ENCODE results near the gene ADSS1. TPM values are rescaled to one million over a fixed set of nuclear protein-coding genes. Genes with fewer than 3 reads are reported as not detected.
A peak's percentile ranks its signal among the peaks of the same experiment; 100 is the strongest.

The ADSS1 gene
- total RNA-seq, 1 donor: 4.3 TPM

DNA sequence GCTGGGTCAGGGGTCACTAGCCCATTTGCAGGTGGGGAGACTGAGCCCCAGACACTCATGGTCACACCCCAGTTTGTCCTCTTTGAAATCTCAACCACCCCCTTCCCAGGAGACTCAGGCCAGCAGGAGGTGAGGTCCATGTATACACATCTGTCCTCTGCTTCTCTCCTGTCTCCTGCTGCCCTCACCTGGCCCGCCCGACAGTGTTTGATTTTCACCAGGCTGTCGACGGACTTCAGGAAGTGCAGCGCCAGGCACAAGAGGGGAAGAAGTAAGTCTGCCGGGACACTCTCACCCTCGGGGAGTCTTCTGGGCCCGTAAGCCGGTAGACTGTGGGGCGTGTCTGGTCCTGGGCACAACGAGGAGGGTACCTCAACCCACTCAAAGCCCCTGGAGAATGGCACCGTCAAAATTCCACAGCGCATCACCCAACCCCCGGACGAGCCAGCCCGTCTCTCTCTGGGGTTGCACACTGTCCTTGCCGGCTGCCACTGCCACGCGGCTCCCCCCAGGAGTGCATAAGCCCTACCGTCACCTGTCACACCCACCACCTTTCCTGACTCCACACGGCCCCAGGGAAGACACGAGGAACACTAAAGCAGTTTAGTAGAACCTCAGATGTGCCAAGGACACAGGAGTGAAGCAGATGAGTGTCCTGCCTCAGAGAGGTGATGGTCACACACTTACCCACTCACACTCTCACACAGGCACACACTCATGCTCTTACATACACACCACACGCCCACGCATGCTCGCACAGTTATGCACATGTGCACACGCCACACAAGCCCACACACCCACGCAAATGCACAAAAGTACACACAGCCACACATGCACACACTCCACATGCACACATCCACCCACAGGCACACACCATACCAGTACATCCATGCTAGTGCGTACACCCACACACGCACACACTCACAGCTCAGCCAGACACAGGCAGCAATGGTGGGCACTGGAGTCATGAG lies 15.8 kb downstream of the ADSS1 start:
- H3K9me3 ChIP-seq (ENCODE audit: low read depth, low read length): no peaks in the 10 kb centered on the region
- no peaks in the 10 kb centered on the region for H3K36me3 ChIP-seq (ENCODE audit: insufficient read depth, low read length)
- H3K79me2 ChIP-seq (ENCODE audit: insufficient read depth, low read length): no peaks in the 10 kb centered on the region
- no peak overlapping the region for H2AFZ ChIP-seq (ENCODE audit: low read length)
- no peak overlapping the region for H3K27ac ChIP-seq (ENCODE audit: low read depth, low read length)
- no peak overlapping the region for H3K4me2 ChIP-seq (ENCODE audit: insufficient read depth, low read length)
- peaks cover 10% of the 10 kb centered on the region for H3K4me1 ChIP-seq (ENCODE audit: insufficient read depth, low read length)
- H4K20me1 ChIP-seq (ENCODE audit: insufficient read depth, low read length): no peaks in the 10 kb centered on the region
- peak; percentile 77 for DNase-seq (ENCODE audit: insufficient read length, low spot score, missing footprints)
- TF ChIP-seq, protein P1, sequence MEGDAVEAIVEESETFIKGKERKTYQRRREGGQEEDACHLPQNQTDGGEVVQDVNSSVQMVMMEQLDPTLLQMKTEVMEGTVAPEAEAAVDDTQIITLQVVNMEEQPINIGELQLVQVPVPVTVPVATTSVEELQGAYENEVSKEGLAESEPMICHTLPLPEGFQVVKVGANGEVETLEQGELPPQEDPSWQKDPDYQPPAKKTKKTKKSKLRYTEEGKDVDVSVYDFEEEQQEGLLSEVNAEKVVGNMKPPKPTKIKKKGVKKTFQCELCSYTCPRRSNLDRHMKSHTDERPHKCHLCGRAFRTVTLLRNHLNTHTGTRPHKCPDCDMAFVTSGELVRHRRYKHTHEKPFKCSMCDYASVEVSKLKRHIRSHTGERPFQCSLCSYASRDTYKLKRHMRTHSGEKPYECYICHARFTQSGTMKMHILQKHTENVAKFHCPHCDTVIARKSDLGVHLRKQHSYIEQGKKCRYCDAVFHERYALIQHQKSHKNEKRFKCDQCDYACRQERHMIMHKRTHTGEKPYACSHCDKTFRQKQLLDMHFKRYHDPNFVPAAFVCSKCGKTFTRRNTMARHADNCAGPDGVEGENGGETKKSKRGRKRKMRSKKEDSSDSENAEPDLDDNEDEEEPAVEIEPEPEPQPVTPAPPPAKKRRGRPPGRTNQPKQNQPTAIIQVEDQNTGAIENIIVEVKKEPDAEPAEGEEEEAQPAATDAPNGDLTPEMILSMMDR (IDR thresholded peaks at IDR 0.05; ENCODE audit: extremely low read depth, low read depth, low read length): no peak
- no peaks in the 10 kb centered on the region for H3K27me3 ChIP-seq (ENCODE audit: insufficient read depth, low read length)
- H3K4me3 ChIP-seq (ENCODE audit: insufficient read depth, low read length): no peak overlapping the region

DNA sequence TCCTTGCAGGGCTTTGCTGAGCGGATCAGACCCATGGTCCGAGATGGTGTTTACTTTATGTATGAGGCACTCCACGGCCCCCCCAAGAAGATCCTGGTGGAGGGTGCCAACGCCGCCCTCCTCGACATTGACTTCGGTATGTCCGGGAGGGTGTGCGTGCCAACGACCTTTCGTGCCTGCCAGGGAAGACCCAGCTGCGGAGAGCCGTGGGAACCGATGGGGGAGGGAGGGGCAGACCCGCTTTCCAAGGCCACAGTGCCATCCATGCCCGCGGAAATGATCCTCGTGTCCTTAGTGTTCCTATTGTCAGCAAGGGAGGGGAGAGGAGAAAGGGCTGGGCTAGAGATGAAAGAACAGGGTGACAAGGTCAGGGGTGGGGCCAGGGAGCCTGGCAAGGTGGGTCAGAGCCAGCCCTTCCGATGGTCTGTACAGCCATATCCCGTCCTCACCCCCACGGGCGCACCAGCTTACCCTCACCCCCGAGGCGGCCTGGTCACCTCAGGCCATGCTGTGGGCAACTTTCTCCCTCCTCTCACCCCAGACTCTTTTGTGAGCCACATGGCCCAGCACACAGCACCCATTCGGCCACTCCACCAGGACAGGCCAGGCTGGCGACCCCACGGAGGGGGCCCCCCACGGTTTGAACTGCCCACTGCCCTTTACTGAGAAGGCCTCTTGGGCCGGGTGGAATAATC lies 17.2 kb downstream of the ADSS1 start:
- no peak overlapping the region for H2AFZ ChIP-seq (ENCODE audit: low read length)
- no peak overlapping the region for H3K27ac ChIP-seq (ENCODE audit: low read depth, low read length)
- no peaks in the 10 kb centered on the region for H3K27me3 ChIP-seq (ENCODE audit: insufficient read depth, low read length)
- H4K20me1 ChIP-seq (ENCODE audit: insufficient read depth, low read length): no peaks in the 10 kb centered on the region
- no peaks in the 10 kb centered on the region for H3K79me2 ChIP-seq (ENCODE audit: insufficient read depth, low read length)
- no peaks in the 10 kb centered on the region for H3K9me3 ChIP-seq (ENCODE audit: low read depth, low read length)
- H3K4me2 ChIP-seq (ENCODE audit: insufficient read depth, low read length): no peak overlapping the region
- H3K4me1 ChIP-seq (ENCODE audit: insufficient read depth, low read length): peaks cover 5% of the 10 kb centered on the region
- H3K36me3 ChIP-seq (ENCODE audit: insufficient read depth, low read length): no peaks in the 10 kb centered on the region
- peak; percentile 42 for DNase-seq (ENCODE audit: insufficient read length, low spot score, missing footprints)
- TF ChIP-seq, protein P1 (IDR thresholded peaks at IDR 0.05; ENCODE audit: extremely low read depth, low read depth, low read length): no peak
- H3K4me3 ChIP-seq (ENCODE audit: insufficient read depth, low read length): no peak overlapping the region

DNA sequence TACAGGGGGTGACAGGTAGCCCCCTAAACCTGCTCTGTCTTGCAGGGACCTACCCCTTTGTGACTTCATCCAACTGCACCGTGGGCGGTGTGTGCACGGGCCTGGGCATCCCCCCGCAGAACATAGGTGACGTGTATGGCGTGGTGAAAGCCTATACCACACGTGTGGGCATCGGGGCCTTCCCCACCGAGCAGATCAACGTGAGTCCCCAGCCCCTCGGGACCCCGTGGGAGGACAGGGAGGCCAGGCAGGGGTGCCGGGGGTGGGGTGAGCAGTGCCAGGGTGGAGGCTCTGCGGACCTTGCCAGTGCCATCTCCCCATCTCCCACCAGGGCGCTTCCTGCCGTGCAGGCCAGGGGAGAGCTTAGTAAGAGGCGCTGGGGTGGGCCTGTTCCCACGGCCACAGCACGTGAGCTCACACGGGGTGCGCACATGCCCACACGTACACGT lies 17.8 kb downstream of the ADSS1 start:
- DNase-seq (ENCODE audit: insufficient read length, low spot score, missing footprints): peak; percentile 17
- H3K27ac ChIP-seq (ENCODE audit: low read depth, low read length): no peak overlapping the region
- TF ChIP-seq, protein P1 (IDR thresholded peaks at IDR 0.05; ENCODE audit: extremely low read depth, low read depth, low read length): no peak
- H3K4me2 ChIP-seq (ENCODE audit: insufficient read depth, low read length): no peak overlapping the region
- no peaks in the 10 kb centered on the region for H3K79me2 ChIP-seq (ENCODE audit: insufficient read depth, low read length)
- no peaks in the 10 kb centered on the region for H3K9me3 ChIP-seq (ENCODE audit: low read depth, low read length)
- peaks cover 8% of the 10 kb centered on the region for H3K4me1 ChIP-seq (ENCODE audit: insufficient read depth, low read length)
- no peaks in the 10 kb centered on the region for H3K36me3 ChIP-seq (ENCODE audit: insufficient read depth, low read length)
- H2AFZ ChIP-seq (ENCODE audit: low read length): no peak overlapping the region
- no peak overlapping the region for H3K4me3 ChIP-seq (ENCODE audit: insufficient read depth, low read length)
- H3K27me3 ChIP-seq (ENCODE audit: insufficient read depth, low read length): no peaks in the 10 kb centered on the region
- no peaks in the 10 kb centered on the region for H4K20me1 ChIP-seq (ENCODE audit: insufficient read depth, low read length)
